Activated naive CD8-positive, alpha-beta T cell treated with anti-CD3 and anti-CD28 coated beads, Interleukin-2, amount 50 U/mL, for 16 hours (primary cell): ENCODE data around the gene TNNI3K.

Experiments used
- DNase-seq: peaks from one replicate; pipeline ENCODE4 v3.0.0-alpha.2; 2020; ENCODE audit warnings: low read depth, low spot score

The TNNI3K gene

DNA sequence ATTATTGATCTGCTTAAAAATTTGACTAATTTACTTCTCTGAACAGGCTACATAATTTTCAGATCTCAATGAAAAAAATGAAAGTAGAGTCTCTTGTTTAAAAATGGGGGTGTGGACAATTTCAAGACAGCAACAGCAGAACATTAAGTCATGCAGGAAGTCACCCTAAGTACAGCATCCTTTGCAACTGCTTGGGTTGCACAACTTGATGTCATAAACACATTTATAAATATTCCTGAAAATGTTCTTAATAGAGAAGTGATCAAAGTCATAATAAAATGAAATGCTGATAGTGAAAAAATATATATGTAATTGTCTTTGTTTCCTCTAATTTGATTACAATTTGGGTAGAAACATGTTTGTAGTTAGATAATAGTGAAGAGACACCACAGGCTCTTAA lies 79.3 kb downstream of the TNNI3K start:
- no peak for DNase-seq

DNA sequence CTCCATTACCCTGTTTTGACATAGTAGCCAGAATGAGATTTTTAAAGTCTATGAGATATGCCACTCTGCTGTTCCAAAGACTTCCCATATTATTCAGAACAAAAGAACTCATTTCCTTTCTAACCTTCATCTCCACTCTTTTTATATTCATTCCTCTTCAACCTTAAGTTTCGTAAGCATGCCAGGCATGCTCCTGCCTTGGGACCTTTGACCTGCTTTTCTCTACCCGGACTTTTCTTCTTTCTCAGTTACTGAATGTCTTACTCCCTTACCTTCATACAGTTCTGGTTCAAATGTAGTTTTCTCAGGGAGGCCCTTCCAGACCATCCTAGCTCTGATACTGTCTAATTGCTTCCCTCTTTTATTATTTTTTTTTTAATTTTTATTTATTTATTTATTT lies 81.1 kb downstream of the TNNI3K start:
- DNase-seq = no peak

DNA sequence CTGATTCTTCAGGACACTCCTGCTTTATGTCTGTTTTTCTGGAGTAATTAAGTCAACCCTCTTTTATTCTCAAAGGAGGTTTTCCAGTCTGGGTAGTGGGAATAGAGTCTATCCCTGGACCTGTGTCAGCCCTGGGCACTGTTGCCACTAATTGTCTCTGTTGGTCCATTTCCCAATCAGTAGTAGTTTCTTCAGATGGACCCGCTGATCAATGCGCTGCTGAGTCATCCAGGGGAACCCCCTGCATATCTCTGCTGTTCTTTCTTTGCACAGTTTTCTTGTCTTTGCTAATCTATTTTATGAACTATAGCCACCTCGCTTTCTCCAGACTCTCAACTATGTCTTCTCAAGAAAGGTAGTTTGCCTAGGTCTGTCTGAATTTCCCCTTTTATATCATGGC lies 82.5 kb downstream of the TNNI3K start:
- DNase-seq = no peak

DNA sequence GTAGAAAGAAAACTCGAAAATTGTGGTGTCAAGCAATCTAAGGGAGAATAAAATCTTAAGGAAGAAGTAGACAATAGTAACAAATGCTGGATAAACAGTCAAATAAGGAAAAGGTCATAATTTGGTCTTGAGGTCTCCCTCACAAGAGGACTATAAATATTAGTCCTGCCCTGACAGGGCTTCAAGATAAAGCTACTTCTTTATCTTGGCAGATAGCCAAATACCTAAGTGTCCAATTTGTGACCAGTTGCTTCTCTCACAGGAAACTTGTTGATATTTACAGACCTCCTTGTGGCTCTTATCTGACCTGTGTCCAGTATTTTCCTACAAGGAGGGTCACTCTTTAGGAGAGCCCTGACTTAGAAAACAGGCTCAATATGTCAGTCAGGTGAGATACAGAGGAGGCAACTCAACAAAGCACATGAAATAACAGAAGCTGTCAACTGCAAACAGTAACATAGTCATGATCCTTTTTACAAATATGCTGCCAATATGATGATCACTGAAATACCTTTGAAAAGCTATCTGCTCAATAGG lies 88.8 kb downstream of the TNNI3K start:
- DNase-seq = no peak

DNA sequence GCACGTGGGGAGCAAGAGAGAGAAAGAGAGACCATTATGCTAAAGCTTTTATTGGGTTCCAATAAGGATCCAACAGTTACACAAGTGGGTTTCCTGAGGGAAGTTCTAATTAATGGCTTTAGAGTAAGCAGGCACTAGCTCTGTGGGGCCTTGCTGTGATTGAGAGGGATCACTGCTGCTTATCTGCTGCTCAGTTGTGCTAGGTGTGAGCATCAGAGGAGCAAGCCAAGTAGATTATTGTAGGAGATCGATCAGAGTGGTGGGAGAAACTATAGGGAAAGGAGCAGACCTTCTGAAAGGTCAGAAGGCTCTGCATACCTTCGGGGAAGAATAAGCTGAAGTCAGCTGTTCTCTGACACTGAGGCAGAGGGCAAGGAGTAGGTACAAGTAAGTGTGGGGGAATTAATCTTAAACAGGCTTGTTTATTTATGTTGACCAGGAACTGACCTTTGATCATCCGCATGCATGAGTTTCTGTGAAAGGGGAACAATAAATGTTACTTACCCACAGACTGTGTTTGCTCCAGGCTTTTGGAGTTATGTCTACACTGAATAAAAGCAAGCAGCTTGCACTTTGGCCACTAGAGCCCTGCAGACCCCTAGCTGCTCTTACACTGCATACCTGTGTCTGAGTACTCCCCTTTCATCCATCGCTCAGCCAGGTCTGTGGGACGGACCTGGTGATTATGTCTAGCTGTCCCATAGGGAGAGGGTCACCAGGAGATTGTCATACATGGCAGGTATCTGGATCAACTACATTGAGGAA lies 89.7 kb downstream of the TNNI3K start:
- no peak for DNase-seq

DNA sequence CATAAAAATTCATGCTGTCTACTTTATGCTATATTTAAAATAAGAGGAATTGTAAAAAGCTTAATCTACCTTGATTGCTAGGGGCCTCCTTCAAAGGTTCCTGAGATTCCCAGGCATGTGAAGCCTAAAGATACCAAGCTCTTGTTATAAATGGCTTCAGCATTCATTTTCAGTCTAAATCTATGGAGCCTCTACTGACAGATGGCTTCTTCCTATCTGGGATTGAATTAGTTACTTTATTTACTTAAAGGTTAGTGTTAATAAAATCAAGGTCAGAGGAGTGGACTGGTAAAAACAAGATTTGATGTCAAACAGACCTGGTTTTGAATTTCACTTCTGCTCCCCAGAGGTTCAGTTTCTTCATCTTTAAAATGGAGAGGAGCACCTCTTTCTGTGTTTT lies 93.7 kb downstream of the TNNI3K start:
- no peak for DNase-seq

DNA sequence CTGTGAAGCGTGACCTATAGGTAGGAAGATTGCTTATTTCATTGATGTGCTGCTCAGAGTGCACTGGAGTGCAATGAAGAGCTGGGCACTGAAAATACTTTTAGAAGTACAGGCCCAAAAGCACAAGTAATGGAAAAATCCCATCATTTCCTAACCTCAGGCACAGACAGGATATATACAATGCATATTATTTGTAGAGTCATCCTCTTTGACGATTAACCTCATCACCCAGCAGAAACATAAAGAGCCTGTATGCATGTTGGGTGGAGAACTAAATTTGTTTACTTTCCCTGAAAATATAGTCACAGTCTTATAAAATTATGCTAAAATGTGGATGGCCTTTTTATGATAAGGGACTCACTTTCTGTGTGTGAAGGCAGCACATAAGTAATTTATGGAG lies 98.1 kb downstream of the TNNI3K start:
- no peak for DNase-seq

DNA sequence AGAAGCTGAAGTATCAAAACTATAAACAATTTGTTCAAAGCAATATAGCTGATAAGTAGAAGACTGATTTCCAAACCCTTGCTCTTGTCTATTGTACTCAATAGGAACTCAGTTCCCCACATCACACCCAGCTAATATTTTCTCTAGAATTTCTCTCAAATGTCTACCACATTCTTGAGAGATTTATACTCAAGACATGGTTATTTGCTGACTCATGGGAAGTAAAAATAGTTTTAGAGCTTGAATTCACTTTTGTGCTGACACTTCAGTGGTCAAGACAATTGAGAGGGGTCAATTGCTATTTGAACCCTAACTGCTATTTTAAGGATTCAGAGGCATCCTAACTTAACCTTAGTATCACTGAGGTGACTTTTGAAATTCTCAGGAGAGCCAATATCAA lies 99.0 kb downstream of the TNNI3K start:
- DNase-seq = no peak

DNA sequence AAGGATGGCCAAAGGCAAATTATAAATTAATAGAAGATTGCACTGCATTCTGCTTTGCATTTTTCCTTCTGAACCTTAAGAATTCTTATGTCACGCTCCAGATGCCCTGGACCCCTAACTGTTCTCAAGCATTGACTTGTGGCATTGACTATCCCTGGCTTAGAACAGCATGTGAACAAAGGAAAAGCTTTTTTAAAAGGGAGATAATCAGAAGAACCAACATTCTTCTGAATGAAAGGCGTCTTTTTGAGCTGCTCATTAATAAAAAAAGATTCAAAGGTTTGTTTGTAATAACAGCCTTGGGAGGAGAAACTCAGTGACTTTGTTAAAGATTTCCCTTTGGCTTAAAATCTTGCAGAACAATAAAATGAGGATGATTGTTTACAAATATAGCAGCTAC lies 105.5 kb downstream of the TNNI3K start:
- no peak for DNase-seq

DNA sequence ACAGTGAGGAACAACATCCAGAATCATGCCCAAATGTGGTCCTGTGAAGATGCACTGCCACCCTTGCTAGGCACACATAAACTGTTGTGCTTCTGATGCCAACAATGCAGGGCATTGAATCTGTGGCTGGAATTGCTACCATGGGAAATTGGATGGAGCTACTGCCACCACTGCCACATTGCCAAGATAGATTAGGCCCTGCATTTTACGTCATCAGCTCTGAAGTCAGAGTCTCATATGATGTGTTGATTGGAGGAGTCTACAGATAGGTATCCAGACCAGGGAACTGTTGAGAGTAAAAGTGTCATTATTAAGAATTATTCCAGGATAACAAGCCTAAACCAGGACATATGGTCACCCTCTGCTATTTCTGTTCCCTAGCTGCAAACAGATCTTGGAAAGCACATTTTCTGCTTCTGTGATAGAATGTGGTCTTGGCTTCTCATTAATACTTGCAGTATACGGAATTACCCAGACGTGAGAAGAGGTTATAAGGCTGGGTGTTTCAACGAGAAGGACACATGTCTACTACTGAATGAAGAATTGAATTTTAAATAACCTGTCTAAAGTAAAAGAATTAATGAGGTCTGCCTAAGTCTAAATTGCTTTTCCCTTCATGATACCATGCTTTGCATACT lies 106.6 kb downstream of the TNNI3K start:
- no peak for DNase-seq

DNA sequence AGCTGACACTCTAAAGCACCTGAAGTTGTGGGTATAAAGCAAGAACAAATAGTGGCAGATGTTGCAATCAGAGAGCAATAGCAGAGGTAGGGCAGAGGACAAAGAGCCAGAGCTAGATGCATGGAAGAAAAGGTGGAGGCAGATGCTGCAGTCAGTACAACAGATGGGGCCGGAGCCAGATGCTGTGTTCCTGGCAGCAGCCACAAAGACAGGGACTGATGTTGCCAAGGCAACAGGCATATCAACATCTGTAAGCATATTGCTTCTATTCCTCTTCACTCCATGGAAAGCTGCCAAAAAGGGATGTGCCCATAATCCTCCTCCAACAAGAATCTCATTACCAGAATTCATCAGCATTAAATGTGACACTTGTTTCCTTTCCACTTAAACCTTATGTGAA lies 108.0 kb downstream of the TNNI3K start:
- DNase-seq = no peak

DNA sequence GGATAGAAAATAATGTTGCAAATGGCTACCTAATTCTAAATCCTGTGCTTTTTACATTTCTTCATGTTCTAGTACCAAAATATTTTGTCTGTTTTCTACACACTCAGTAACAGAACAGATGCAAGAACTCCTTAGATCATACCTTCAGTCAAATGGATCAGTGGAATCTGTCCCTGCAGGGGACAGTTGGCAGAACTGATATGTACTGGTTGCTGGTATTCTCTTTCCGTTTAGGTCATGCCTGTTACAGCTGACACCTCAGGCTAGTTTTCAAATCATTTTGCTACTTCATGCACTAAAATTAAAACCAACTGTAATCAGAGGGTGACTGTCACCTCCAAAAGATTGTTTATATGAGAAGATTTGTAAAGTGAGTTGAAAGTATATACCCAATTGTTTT lies 109.2 kb downstream of the TNNI3K start:
- DNase-seq = no peak

DNA sequence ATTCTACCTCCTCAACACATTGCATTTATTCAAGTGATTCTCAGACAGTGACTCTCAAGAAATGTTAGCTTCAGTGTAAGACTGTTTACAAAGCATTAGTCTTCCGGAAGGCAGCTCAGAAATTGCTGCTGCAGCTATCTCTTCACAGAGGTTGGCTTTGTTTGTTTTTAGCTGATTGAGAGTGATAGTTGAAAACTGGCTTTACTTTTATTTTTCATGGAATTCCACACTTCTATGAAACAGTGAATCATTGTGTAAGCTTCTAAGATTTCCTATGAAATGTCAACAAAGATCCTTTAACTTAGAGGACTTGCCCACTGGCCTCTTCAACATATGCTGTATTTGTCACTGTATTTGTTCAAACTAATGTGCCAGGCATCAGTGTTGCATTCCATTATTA lies 121.3 kb downstream of the TNNI3K start:
- no peak for DNase-seq

DNA sequence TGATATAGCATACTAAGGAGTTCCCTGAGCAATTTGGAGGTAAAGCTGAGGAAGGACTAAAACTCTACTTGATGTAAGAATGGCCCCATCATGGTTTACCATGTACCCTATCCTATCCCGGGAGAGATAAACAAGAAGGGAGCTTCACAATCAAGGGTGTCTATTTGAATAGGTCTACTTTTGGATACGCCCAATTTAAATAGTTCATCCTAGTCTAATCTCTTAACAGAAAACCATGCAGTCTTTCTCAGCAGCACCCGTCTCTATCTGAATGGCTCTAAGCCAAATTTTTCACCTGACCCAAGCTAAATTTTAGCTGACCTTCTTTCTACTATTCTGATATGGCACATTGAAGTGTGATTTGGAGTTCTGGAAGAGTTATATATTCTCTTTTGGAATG lies 122.0 kb downstream of the TNNI3K start:
- no peak for DNase-seq

DNA sequence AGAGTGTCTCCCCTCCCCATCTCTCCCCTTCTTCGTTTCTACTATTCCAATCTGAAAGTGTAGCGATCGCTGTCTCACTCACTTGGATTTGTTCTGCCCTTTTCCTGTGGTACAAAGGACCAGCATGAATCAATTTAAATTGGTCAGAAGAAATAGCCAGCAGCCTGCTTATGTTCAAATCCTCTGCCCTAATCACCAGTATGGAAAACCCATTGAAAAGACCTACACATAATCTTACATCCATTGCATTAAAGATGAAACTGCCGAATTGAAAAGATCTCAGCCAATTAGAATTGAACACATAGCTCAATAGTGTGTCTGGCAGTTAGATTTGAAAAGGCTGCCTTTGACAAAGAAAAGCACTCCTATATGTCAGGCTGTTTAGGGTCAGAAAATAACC lies 122.6 kb downstream of the TNNI3K start:
- DNase-seq = no peak

DNA sequence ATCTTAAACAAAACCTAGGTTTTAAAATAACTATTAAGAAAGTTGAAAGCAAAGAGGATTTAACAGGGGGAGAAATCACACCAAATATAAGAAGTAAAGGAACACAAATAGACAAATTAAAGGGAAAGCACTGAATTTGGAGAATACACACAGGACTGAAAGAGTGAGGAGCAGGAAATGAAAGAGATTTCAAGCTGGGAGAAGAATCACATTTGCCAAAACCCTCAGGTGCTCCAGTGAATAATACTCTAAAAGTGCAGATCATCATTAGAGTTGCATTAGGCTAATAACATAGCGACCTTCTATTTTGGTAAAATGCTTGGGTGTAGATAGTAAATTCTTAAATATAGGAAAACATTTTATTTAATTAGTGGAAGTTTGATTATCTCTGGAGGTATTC lies 127.5 kb downstream of the TNNI3K start:
- DNase-seq = no peak

DNA sequence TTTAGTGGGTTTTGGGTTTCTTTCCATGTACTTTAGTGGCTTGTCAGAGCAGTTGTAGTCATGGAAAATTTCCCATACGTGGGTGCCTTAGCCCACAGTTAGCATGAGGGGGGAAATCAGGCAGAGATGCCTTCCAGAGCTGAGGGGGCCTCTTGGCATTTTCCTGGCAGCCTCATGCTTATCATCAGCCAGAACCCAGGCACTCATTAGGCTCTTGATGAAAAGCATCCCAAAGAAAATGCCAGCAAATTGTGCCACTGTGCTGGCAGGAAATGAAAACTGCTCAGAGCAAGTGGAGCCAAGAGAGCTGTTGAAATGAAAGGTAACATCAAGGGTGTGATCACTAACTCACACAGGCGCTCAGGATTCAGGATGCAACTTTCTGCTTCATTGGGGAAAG lies 128.0 kb downstream of the TNNI3K start:
- DNase-seq = no peak

DNA sequence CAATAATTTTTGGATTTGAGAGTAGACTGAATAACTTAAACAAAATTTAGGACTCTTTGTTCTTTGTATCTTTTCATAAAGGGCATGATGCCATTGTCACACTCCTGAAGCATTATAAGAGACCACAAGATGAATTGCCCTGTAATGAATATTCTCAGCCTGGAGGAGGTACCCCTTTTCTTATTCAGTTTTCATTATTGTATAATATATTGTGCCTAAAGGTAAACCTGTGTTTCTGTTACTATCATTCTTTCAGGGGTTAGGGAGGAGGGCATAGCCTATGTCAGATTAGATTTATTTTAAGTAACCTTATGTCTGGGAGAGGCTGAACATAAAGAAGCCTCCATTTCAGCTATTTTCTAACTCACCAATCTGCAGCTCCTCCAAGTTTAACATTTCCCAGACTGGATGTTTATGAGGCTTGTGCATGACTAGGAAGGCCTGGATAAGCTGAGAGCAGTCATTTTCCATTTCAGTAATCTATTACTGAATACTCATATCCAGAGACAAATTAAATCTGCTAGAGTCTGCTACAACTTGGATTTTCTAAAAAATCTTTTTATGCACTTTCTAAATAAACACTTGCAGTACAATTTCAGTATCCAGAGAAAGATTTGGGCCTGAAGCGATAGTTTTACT lies 132.1 kb downstream of the TNNI3K start:
- no peak for DNase-seq

DNA sequence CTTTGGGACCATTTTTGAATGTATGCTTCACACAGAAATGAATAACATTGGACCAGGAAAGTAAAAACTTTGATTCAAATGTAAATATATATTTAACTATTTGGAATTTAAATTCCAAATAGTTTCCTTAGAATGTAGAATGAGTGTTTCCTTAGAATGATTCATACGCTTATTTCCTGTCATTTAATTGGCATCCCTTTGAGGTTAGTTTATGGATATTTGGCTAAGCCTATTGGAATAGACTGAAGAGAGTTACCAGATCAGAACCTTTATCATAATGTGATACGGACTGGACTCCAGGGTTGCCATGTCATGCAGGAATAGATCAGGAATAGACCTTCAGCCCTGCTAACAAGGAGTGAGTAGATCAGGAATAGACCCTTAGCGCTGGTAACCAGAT lies 133.1 kb downstream of the TNNI3K start:
- no peak for DNase-seq

DNA sequence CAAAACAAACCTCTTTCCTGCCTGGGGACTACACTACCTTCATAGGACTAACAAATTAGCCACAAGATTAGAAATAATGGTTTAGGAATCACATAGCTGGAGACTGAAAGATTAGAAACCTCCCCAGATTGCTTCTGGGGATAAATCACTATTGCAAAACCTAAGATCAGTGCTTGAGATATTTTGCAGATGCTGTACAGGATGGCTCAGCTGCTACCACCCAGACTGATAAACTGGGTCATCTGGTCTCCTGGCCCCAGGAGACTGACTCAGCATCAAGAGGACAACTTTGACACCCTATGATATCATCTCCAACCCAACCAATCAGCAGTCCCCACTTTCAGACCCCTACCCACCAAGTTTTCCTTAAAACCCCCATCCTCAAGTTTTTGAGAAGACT lies 140.2 kb downstream of the TNNI3K start:
- no peak for DNase-seq

DNA sequence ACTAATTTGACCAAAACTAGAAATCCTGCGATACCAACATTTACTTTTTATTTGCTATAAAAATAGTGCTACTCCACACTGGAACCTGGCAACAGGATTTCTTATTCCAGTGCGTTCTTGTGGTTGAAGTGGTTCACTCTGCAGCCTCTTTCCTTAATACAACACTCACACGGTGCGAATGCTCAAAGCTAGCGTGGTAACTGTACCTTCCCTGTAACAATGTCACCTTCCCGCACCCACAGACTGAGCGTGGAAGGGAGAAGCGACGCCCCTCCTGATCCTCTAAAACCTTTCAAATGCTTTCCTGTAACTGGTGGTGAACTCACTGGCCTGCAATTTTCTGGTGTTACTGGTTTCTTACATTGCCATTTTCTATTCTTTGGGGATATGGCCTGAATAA lies 145.1 kb downstream of the TNNI3K start:
- DNase-seq = no peak

DNA sequence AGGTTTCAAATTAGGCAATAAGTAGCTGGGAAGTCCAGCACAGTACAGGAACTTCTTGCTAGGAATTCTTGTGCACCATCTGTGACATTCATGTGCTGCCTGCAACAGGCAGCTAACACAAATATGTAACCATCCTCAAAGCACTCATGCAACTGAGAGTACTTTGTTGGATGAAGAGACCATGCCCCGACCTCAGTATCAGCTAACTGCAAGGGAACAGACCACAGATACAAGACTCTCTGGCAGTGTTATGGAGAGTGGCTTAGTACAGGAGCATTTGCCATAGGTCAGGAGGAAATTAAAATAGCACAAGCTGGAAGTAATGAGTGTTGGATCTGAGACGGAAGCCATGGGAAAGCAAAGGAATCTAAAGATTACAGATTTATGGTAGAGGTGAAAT lies 153.7 kb downstream of the TNNI3K start:
- no peak for DNase-seq

DNA sequence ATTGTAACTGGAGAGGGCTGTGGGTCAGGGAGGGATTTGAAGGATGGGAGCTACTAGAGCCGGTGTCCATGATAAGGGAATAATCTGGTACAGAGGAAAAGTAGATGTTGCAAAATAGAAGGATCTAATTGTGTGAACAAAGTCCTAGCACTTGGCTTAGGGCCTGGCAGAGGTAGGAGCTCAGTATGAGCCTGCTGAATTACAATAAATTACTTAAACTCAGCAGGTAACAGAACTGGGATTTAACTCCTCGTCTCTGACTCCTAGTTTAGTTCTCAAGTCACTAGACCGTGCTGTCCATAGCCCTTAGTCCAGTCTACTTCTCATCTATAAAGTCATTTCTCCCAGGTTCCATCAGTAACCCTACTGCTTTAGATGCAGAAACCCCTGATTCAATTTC lies 157.0 kb downstream of the TNNI3K start:
- no peak for DNase-seq
